ENCODE data around the gene C19orf85. TPM values are rescaled to one million over a fixed set of nuclear protein-coding genes. Genes with fewer than 3 reads are reported as not detected.

C19orf85 gene
- total and polyA plus RNA-seq, 11 donors = not detected

DNA sequence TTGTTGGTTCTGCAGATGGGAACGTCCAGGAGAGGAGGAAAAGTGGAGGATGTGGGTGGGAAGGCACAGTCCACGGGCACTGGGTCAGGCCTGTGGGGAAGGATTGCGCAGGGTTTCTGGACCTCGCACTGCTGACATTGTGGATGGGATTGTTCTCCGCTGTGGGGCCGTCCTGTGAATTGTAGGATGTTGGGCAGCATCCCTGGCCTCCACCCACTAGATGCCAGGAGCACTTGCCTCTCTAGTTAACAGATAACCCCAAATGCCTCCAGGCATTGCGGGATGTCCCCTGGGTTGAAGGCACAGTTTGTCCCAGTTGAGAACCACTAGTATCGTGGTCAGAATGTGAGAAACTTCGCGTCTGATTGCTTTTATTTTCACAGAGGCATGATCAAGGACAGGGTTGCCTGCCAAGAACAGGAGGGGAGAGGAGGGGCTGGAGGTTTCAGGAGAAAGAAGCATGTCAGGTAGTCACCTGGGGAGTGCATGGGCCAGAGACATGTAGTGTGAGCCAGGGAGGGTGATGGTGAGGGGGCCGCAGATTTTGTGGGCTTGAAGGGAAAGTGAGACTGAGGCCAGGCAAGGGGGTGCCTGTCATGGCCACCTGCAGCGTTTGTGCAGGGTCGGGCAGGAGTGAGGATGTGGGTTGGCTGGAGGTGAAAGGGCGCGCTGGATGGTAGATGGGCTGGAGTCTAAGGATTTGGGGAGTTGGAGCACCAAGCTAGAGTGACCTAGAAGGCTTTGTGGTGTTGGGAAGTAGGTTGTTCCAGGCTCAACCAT is 15.1 kb upstream of the C19orf85 start:
- peaks cover 7 to 48% (median 29%) of the 10 kb centered on the region in 12 donors for H3K4me1 ChIP-seq
- no peak for ATAC-seq
- no peak for TF ChIP-seq POLR2A (IDR thresholded peaks at IDR 0.05)
- no peak for TF ChIP-seq CTCF (IDR thresholded peaks at IDR 0.05)
- peak in 1 of 5 donors; percentile 10 for DNase-seq
- WGBS, 4 donors = 69 to 76% (median 72%) methylated on average over 14 to 15 of the region's 15 CpGs
- H3K36me3 ChIP-seq = peaks cover 0 to 23% (median 10%) of the 10 kb centered on the region in 9 donors
- intact Hi-C loops (cut with DNase I) = loop anchor here in 1 of 10 donors (5.0 kb wide), 1 partner anchor 153 kb away; no protein-coding TSS in a partner anchor
- peaks cover 0 to under 1% (median 0%) of the 10 kb centered on the region in 9 donors for H3K27me3 ChIP-seq
- H3K27ac ChIP-seq = peak overlapping the region in 3 of 12 donors; percentile 11 to 21 (median 14)
- no peak overlapping the region for H3K4me3 ChIP-seq
- no peaks in the 10 kb centered on the region for H3K9me3 ChIP-seq

- WGBS, 4 donors = 77 to 84% (median 81%) methylated on average over 17 of the region's 17 CpGs
- peak in 1 of 5 donors; percentile 24 for DNase-seq
- no peak for ATAC-seq
- no peak for TF ChIP-seq POLR2A (IDR thresholded peaks at IDR 0.05)
- no peak for TF ChIP-seq CTCF (IDR thresholded peaks at IDR 0.05)
- Histone ChIP-seq H3K4me1 (peaks cover 1 to 42% (median 23%) of the 10 kb centered on the region in 12 donors), H3K9me3 (no peaks in the 10 kb centered on the region), H3K27me3 (no peaks in the 10 kb centered on the region), H3K4me3 (no peak overlapping the region), H3K36me3 (peaks cover 0 to 23% (median 10%) of the 10 kb centered on the region in 9 donors), H3K27ac (peak overlapping the region in 1 of 12 donors; percentile 11)
- intact Hi-C loops (cut with DNase I) = loop anchor here in 1 of 10 donors (5.0 kb wide), 1 partner anchor 153 kb away; no protein-coding TSS in a partner anchor
These were observed 14.5 kb upstream of the C19orf85 start for GRCh38 chr19:55479045-55479444.

DNA sequence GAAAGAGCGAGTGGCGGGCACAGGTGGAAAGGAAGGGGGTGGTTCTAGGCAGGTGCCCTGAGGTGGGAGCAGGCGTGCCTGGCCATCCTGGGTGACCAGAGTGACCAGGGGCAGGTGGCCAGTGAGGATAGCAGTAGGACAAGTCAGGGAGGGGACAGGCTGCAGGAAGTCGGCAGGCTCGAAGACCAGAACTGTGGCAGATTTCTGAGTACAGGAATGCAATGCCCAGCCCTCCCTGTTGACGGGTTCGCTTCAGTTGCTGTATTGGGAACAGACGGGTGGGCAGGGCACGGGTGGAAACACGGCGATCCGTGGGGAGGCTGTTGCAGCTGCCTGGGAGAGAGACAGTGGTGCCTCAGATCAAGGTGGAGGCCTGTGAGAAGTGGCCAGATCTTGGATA is 13.8 kb upstream of the C19orf85 start:
- Histone ChIP-seq H3K36me3 (peaks cover 0 to 23% (median 10%) of the 10 kb centered on the region in 9 donors), H3K4me1 (peaks cover 0 to 36% (median 19%) of the 10 kb centered on the region in 12 donors), H3K27me3 (no peaks in the 10 kb centered on the region), H3K9me3 (no peaks in the 10 kb centered on the region), H3K27ac (no peak overlapping the region), H3K4me3 (no peak overlapping the region)
- DNase-seq = peak in 1 of 5 donors; percentile 25
- WGBS, 4 donors = 83 to 86% (median 84%) methylated on average over 12 of the region's 12 CpGs
- no peak for ATAC-seq
- intact Hi-C loops (cut with DNase I) = loop anchor here in 1 of 10 donors (5.0 kb wide), 1 partner anchor 154 kb away; no protein-coding TSS in a partner anchor
- no peak for TF ChIP-seq POLR2A (IDR thresholded peaks at IDR 0.05)
- TF ChIP-seq CTCF (IDR thresholded peaks at IDR 0.05) = no peak

DNA sequence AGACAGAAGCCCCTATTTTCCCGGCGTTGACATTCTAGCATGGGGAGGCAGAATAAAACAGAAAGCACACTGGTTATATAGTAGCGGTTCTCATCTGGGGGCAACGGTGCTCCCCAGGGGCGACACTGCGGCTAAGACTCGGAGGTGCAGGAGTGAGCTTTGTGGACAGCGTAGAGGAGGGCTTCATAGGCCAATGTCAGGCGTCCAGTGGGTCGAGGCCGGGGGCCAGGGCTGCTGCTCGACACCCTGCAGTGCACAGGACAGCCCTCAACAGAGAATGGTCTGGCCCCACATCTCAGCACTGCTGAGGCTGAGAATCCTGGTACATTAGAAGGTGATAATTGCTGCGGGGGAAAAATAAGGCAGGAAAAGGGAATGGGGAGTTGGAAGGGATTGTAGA is 13.4 kb upstream of the C19orf85 start:
- no peak for ATAC-seq
- Histone ChIP-seq H3K4me1 (peaks cover 0 to 31% (median 19%) of the 10 kb centered on the region in 12 donors), H3K27me3 (no peaks in the 10 kb centered on the region), H3K9me3 (no peaks in the 10 kb centered on the region), H3K4me3 (peak overlapping the region in 8 of 12 donors; percentile 58 to 81 (median 68)), H3K36me3 (peaks cover 0 to 19% (median 8%) of the 10 kb centered on the region in 9 donors), H3K27ac (no peak overlapping the region)
- no peak for DNase-seq
- WGBS, 4 donors = 82 to 85% (median 84%) methylated on average over 13 of the region's 13 CpGs
- TF ChIP-seq CTCF (IDR thresholded peaks at IDR 0.05) (no peak), POLR2A (IDR thresholded peaks at IDR 0.05) (no peak)
- intact Hi-C loops (cut with DNase I) = loop anchor here in 2 of 10 donors (2.0 to 5.0 kb wide), 2 partner anchors 25 to 154 kb away; no protein-coding TSS in a partner anchor

Measured in heart left ventricle (tissue), 16 donors.